ENCODE measurements around the gene DACH1. TPM values are rescaled to one million over a fixed set of nuclear protein-coding genes. Genes with fewer than 3 reads are reported as not detected.
"Not testable (repeated sequence)": the region's sequence is repeated elsewhere in the genome, so short reads cannot be mapped to it uniquely, and the experiment has no call there.

The DACH1 gene
- polyA plus RNA-seq (ENCODE audit: insufficient read length): 8.1 TPM

DNA sequence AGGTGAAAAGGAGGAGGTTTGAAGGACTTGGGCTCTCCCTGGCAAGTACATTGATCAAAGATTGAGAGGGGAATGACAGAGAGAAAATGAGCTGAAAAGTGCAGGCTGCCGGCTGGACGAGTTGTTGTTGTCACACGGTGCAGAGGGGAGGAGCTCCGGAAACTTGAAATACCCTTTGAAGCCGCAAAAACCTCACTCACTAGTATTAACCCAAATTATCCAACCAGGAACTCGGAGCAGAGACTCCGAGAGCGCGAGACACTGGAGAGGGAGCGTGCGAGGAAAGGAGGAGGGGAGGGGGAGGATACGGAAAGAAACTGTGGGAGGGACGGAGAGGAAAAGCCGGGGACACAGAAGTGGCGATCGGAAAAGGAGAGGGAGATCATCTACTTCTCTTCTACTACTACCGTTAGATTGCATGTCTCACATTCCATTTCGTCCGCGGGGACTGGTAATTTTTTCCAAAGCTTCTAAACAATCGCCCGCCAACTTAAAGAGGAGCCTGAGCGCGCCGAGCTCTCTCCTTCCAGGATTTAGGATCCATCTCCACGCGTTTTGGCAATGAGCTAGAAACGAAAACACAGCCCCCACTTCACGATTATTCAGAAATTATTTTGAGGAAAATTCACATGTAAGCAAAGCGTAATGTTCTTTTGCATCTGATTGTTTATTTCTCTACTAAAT, at the start of gene DACH1:
DACH1 (minus strand) TSS at position 74 of the 684 bp plus-strand sequence.
- DNase-seq (ENCODE audit: low read depth): peak; percentile 48

- no peak for DNase-seq (ENCODE audit: low read depth)
These were observed 46.7 kb upstream of the DACH1 start for GRCh38 chr13:71913717-71914116.

DNA sequence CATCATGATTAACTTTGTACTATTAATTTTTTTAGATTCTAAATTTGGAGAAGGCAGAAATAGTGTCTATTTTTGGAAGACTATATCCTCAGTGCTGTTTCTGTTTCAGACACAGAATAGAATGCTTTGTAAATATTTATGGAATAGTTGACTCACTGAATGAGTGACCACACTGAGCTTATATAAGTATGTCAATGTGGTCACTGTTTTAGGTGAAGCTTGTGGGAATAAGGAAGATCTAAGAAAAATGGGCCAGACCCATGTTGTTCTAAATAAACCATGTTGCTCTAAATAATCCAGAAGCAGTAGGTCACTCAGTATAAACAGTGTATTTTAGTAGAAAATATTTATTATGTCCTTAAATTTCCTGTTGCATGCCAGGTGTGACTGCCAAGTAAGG, 45.5 kb upstream of the DACH1 start:
- DNase-seq (ENCODE audit: low read depth): no peak

- DNase-seq (ENCODE audit: low read depth): no peak
These were observed 39.4 kb upstream of the DACH1 start for GRCh38 chr13:71906448-71906847.

DNA sequence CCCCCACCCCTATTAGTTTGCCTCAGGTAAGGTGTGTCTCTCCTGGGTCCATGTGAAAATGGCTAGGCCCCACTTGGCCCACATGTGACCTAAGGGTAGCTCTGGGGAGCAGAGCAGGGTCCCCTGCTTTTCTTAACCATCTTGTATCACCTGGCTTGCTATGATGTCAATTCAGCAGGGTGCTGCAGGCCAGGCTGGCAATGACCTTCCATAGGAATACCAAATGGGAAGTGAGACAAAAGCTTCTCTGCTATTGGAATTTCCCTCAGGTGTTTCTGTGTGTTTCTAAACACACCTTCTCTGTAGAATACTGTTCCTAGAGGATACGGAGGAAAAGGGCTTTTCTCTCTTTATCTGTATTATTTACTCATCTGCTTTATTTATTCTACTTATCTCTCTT, 35.7 kb upstream of the DACH1 start:
- DNase-seq (ENCODE audit: low read depth): no peak

DNA sequence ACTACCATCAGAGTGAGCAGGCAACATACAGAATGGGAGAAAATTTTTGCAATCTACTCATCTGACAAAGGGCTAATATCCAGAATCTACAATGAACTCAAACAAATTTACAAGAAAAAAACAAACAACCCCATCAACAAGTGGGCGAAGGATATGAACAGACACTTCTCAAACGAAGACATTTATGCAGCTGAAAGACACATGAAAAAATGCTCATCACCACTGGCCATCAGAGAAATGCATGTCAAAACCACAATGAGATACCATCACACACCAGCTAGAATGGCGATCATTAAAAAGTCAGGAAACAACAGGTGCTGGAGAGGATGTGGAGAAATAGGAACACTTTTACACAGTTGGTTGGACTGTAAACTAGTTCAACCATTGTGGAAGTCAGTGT, 26.5 kb upstream of the DACH1 start:
- not testable (repeated sequence) for DNase-seq (ENCODE audit: low read depth)

DNA sequence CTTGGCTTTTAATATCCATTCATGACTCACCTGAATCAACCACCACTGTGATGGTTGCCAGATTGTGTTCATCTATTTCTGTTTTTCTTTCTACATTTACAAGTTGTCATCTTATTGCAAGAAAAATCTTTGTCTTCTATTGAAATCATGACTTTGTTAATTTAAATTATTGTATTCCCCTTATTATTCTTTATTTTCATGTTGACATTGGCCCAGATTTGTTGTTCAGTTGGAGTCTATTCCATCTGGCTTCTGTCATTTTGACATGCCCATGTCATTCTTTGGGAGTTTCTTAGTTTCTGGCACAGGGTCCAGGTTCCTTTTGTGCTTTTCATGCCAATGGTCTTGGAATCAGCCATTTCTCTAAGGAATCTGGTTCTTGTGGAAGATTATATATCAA, 19.9 kb upstream of the DACH1 start:
- DNase-seq (ENCODE audit: low read depth): no peak

DNA sequence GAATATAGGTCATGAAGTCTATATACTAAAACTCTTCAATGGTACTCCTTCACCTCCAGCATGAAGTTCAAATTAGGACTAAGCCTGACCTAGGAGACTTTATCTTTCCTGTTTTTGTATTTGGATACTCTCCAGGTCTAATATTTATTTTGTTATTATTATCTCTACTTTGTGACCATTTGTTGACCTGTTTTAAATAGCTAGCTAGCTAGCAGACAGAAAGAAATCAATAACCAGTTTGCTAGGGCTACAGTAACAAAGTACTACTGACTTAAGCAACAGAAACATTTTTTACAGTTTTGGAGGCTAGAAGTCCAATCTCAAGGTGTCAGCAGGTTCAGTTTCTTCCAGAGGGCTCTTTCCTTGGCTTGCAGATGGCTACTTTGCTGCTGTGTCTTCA, 15.1 kb upstream of the DACH1 start:
- no peak for DNase-seq (ENCODE audit: low read depth)

- DNase-seq (ENCODE audit: low read depth): no peak
These were observed 13.9 kb upstream of the DACH1 start for GRCh38 chr13:71880753-71881541.

DNA sequence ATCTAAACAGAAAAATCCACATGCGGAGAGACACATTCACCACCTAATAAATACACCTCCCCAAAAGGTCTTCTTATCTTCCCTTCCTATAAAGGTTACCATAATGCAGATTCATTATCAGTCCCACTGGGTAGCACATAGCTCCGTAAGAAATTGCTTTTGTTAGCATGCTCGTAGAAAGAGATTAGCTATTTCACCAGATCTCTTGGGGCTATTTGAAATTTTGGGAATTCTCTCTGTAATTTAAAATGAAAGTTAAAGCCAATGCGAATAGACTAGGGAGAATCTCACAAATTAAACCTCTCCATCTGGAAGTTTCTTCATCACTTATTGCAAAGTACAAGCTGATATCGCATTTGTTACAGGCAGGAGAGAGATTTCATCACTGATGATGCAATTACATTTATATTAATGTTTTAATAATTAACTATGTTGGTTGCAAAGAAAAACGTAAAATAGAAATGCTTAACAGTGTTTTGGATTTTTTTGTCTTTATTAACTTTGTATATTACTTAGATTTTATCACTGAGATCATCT, 12.9 kb upstream of the DACH1 start:
- no peak for DNase-seq (ENCODE audit: low read depth)

DNA sequence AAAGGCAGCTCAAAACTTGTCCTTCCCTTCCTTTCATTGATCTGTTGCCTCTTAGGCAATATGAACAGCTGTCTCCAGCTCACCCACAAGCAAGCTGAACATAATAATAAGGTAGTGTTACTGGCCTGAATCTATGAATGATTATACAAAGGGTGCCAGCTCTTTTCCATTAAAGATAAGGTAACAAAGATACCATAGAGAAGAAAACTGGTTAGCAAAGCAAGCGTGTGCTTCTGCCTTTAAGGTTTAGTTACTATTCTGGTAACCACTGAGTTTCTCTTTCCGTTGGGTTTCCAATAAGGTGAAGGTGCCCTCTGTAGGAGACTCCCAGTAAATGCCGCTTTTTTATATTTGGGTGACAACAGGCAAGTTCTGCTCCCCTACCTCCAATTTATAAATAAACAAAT, 12.1 kb upstream of the DACH1 start:
- DNase-seq (ENCODE audit: low read depth): no peak

GRCh38 chr13:71877256-71877653, 10.3 kb upstream of the DACH1 start:
- no peak for DNase-seq (ENCODE audit: low read depth)

DNA sequence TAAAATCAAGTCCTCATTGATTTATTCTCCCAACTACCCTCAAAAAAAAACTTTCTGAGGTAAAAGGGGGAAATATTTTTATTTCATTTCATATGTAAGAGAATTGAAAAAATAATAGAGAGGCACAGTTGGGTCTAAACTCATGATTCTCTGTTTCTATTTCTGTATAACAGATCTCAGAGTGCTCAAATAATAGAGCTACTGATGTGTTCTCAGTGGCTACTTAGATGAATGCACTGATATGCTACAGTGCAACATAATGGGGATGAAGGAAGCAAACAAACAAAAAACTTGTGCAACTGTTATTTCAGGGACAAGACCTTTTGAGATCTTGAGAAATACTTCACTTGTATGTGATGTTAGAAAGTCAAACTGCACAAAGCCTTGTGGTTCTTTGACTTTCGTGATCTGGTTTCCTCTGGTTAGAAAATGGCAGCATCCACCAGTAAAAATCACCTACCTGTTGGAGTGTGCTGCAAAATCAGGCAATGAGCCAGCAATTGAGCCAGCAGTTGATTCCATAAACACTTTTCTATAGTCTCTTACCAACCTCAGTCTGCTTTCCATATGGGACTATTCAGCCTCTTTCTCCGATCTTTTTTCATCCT, 9.7 kb upstream of the DACH1 start:
- no peak for DNase-seq (ENCODE audit: low read depth)

DNA sequence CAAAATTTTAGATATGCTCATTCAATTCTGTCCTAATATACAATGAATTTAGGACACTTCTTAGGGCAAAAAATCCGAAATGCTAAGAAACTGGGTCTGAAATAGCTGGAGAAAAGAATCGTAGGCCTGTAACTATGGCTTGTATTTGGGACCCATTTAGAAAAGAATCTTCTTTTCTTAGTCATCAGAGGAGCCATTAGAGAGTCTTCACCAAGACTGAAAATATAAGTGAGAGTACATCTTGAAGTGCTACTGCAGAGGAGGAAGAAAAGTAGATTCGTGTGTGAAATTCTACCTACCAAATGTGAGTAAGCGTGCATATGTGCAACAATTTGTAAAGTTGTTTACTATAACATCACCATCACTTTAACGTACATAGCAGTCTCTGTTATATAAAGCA, 8.8 kb upstream of the DACH1 start:
- DNase-seq (ENCODE audit: low read depth): no peak

GRCh38 chr13:71874458-71874857, 7.5 kb upstream of the DACH1 start:
- no peak for DNase-seq (ENCODE audit: low read depth)

DNA sequence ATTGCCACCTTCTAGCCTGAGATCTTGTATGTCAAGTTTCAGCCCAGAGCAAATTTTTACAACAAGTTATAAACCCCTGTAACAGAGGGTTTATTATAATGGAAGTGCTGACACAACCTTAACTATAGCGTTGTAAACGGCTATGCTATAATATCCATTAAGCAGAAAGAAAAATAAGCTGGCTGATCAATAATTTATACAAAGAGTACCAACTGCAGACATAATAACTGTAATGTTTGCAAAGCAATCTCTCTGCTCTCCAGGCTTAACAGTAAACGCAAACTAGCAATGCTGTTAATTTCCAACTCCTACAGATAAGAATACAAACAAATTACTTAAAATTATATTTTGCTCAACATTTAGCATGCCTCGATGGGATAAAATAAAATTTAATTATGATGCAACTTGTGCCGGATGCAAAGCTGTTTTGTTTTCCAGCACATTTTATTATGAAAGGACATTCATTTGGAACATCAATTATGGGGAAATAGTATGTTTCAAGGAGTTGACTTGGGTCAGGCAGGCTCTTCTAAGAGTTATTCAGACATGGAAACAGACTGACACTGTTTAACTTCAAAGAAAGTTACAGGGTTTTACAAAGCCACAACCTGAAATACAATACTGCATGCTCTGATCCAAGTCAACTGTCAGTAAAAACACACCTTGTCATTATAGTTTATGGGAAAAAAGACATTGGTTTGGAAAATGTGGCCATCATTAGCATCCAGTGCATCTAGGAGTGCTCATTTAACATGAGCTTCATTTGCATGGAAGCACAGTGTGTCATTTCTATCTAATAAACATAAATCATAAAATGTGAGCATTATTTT, 6.6 kb upstream of the DACH1 start:
- no peak for DNase-seq (ENCODE audit: low read depth)

DNA sequence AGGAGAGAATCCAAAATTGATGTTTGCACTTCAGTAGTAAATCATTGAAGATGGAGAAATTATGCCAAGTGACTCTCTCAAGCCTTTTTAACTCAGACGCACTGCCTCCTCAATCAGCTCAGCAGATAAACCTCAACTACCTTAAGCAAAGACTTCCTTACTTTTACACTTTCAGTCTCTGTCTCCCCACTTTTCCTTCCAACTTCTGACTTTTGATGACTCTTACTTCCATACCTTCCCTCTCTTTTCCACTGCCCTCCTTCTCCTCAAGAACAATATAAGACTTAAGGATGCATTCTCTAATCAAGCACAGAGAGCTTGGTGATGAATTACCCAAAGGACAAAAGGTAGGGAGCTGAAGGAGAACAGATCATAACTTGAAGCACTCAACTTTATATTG, 4.8 kb upstream of the DACH1 start:
- no peak for DNase-seq (ENCODE audit: low read depth)

DNA sequence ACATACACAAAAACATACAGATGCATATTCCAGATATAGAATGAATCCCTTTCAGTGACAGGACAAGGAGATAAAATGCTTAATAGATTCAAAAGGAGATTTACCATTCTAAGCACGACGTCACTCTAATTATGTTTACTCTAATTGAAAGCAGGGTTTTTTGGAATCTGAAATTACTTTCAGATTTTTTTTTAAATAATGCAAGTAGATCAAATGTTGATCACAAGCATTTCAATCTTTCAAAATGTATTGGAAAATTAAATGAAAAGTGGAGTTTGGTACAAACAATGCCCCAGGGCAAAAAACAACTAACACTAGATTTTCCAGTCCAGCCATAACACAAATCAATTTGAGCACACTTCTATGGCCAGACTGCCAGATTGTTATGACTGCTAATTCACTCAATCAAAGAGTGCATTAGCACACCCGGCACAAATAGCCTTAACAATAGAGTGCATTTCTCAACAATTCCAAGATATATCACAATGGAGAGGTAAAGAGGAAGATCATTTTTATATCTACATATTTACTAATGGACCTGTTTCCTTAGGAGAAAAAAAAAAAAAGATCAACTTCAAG, 4.3 kb upstream of the DACH1 start:
- DNase-seq (ENCODE audit: low read depth): no peak

DNA sequence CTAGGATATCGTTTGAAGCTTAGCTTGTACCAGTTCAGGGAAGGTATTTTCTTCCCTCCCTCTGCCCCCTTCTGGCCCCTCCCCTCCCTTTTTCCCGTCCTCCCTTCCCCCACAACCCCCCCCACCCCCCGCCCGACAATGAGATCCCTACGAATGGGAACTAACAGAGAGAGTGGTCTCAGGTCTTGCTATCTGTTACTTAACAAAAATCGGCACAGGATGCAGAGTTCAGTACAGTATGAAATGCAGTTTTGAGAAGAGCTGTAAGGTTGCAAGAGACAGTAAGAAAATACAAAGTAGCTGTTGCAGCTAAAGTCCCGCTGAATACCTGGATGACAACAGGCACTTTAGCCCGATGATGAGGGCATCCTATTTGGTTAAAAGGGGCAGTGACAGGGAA, 3.1 kb upstream of the DACH1 start:
- no peak for DNase-seq (ENCODE audit: low read depth)

GRCh38 chr13:71869274-71869673, 2.3 kb upstream of the DACH1 start:
- DNase-seq (ENCODE audit: low read depth): no peak

GRCh38 chr13:71866335-71867130, 471 bp downstream of the DACH1 start:
- no peak for DNase-seq (ENCODE audit: low read depth)

All from forelimb muscle (tissue), 1 donor.